Measurements from ENCODE around the gene CUX1.

GRCh38 chr7:102012941-102013461, 195.6 kb downstream of the CUX1 start:
- no peak for TF ChIP-seq CTCF (IDR thresholded peaks at IDR 0.05)
- no peak for TF ChIP-seq POLR2A (IDR thresholded peaks at IDR 0.05)

Measured in esophagus squamous epithelium (tissue), 4 donors.